ENCODE results near the gene RHBDF2.

GRCh38 chr17:76473541-76473985, 27.7 kb downstream of the RHBDF2 start:
- TF ChIP-seq ZNF121 (CRISPR knock-in tag; IDR thresholded peaks at IDR 0.05) (no peak), JUN (CRISPR knock-in tag; IDR thresholded peaks at IDR 0.05) (no peak), MAX (CRISPR knock-in tag; IDR thresholded peaks at IDR 0.05) (no peak), USF2 (CRISPR knock-in tag; IDR thresholded peaks at IDR 0.05) (no peak), CTCF (IDR thresholded peaks at IDR 0.05) (no peak), ETV6 (CRISPR knock-in tag; IDR thresholded peaks at IDR 0.05) (no peak), TP53 (CRISPR knock-in tag; IDR thresholded peaks at IDR 0.05) (no peak), ZNF232 (CRISPR knock-in tag; IDR thresholded peaks at IDR 0.05) (no peak), CREB1 (CRISPR knock-in tag; IDR thresholded peaks at IDR 0.05) (no peak), ESRRA (CRISPR knock-in tag; IDR thresholded peaks at IDR 0.05; ENCODE audit: borderline replicate concordance) (no peak), TCF7 (CRISPR knock-in tag; IDR thresholded peaks at IDR 0.05; ENCODE audit: low read depth) (no peak)
- TF ChIP-seq, protein P1, sequence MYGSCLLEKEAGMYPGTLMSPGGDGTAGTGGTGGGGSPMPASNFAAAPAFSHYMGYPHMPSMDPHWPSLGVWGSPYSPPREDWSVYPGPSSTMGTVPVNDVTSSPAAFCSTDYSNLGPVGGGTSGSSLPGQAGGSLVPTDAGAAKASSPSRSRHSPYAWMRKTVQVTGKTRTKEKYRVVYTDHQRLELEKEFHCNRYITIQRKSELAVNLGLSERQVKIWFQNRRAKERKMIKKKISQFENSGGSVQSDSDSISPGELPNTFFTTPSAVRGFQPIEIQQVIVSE (CRISPR knock-in tag; IDR thresholded peaks at IDR 0.05; ENCODE audit: borderline replicate concordance) = no peak

Measured in WTC11 (cell line).